Right atrium auricular region (tissue), 2 donors: Measurements from ENCODE around the gene ZMAT5. TPM values are rescaled to one million over a fixed set of nuclear protein-coding genes. Genes with fewer than 3 reads are reported as not detected.

Experiments
- DNase-seq: peaks from one replicate; pipeline ENCODE4 v3.0.0-alpha.2; 2019; ENCODE audit warnings: low spot score
- H3K27ac ChIP-seq, 2 donors: fragments of 200-600 bp; sonication (generic); 1 replicate in 1 of 2; 2 replicates in 1 of 2; pipeline ENCODE4 v1.5.1; 2016 to 2019
- H3K27me3 ChIP-seq, 2 donors: fragments of 200-600 bp; sonication (generic); one replicate each; pipeline versions ENCODE4 v1.5.1 to v1.6.0; 2017 to 2019
- H3K36me3 ChIP-seq: fragments of 200-600 bp; sonication (generic); one replicate; pipeline ENCODE4 v1.5.1; 2016
- H3K4me1 ChIP-seq, 2 donors: fragments of 200-600 bp; sonication (generic); one replicate each; pipeline versions ENCODE4 v1.5.1 to v1.6.0; 2017 to 2019
- H3K4me3 ChIP-seq, 2 donors: fragments of 200-600 bp; sonication (generic); 1 replicate in 1 of 2; 2 replicates in 1 of 2; pipeline ENCODE4 v1.5.1; 2017 to 2019; ENCODE audit warnings: mild to moderate bottlenecking in 1 of 2, moderate library complexity in 1 of 2
- H3K9me3 ChIP-seq, 2 donors: fragments of 200-600 bp; sonication (generic); one replicate each; pipeline ENCODE4 v1.5.1; 2019
- total RNA-seq, 2 donors: library from RNA; depleted of rRNA; stranded (reverse); fragments of >200 nt; gene quantifications; one replicate each; pipeline ENCODE4 v1.1.0, GENCODE V29; 2016
- TF ChIP-seq, protein P1 (sequence below), 2 donors: fragments of 200-600 bp; sonication (generic); IDR thresholded peaks; one replicate each; pipeline ENCODE4 v1.5.1; 2019; ENCODE audit warnings: antibody characterized with exemption in 2 of 2

ZMAT5 gene
- total RNA-seq, 2 donors from 2014 or later: 17.0 to 22.9 TPM

DNA sequence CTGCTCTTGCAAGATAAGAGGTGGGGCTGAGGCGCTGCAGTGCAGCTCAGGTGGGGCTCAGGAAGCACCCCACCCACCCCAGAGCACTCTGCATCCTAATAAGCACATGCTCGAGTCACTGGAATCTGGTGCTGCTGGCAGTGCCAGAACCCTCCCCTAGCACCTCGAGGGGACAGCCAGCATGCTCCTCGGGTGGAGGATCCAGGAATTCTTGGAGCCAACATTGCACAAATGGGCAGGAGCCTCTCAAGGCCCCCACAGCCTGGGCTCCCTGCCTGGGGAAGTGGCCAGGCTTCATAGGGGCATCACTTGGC lies 74.5 kb downstream of the ZMAT5 start:
- DNase-seq: no peak
- Histone ChIP-seq H3K4me1 (no peaks in the 10 kb centered on the region), H3K36me3 (peaks cover 13% of the 10 kb centered on the region), H3K27ac (no peak overlapping the region), H3K4me3 (no peak overlapping the region), H3K27me3 (no peaks in the 10 kb centered on the region), H3K9me3 (no peaks in the 10 kb centered on the region)
- TF ChIP-seq, protein P1, sequence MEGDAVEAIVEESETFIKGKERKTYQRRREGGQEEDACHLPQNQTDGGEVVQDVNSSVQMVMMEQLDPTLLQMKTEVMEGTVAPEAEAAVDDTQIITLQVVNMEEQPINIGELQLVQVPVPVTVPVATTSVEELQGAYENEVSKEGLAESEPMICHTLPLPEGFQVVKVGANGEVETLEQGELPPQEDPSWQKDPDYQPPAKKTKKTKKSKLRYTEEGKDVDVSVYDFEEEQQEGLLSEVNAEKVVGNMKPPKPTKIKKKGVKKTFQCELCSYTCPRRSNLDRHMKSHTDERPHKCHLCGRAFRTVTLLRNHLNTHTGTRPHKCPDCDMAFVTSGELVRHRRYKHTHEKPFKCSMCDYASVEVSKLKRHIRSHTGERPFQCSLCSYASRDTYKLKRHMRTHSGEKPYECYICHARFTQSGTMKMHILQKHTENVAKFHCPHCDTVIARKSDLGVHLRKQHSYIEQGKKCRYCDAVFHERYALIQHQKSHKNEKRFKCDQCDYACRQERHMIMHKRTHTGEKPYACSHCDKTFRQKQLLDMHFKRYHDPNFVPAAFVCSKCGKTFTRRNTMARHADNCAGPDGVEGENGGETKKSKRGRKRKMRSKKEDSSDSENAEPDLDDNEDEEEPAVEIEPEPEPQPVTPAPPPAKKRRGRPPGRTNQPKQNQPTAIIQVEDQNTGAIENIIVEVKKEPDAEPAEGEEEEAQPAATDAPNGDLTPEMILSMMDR (IDR thresholded peaks at IDR 0.05): no peak

DNA sequence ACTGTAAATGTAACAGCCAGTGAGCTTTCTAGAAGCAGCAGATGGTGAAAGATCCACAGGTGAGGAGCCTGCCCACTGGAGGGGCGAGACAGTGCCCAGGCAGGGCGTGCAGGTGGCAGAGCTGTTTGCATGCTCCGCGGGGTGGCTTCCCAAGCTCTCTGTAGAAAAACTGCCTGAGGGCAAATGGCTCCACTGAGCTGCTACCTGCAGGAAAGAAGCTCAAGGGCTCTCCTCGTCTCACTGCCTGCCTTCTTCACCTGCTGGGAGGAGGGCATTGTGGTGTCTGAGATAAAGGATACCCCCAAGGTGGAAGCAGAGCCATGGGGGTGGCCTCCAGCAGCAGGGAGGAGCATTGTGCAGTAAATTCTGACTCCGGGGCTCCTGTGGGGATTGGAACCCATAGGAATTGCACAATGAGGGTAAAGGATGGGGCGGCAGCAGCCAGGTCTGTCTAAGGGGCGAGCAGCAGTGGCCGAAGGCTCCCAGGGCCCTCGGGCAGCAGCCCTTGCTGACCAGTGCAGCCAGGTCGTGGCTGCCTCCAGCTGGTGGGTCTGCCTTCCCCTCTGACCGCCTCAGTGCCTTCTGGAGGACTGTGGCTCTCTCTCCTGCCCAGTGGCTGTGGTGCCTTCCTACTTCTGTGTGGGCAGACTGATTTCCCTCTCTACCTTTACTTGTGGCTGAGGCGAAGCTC lies 75.0 kb downstream of the ZMAT5 start:
- no peak overlapping the region for H3K27ac ChIP-seq
- H3K36me3 ChIP-seq: peaks cover 13% of the 10 kb centered on the region
- no peak overlapping the region for H3K4me3 ChIP-seq
- no peak for DNase-seq
- H3K4me1 ChIP-seq: no peaks in the 10 kb centered on the region
- no peaks in the 10 kb centered on the region for H3K27me3 ChIP-seq
- TF ChIP-seq, protein P1 (IDR thresholded peaks at IDR 0.05): no peak
- no peaks in the 10 kb centered on the region for H3K9me3 ChIP-seq

DNA sequence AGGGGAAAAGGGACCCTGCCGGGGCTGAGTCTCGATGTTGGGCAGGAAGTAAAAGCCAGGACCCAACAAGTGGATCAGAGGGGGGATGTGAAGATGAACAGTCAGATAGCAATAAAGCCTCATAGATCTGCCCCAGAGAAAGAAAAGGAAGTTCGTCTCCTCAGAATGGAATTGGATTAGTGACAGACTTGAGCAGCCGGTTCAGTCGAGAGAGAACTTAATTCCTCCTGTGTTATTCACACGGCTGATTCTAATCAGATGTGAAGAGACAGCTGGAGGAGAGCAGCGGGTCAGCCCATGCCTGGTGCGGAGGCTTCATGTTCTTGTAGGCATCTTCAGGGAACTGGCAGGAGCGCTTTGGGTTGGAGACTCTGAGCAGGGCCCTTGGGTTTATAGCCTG lies 76.3 kb downstream of the ZMAT5 start:
- Histone ChIP-seq H3K27me3 (no peaks in the 10 kb centered on the region), H3K27ac (no peak overlapping the region), H3K36me3 (peaks cover 9% of the 10 kb centered on the region), H3K4me1 (no peaks in the 10 kb centered on the region), H3K9me3 (no peaks in the 10 kb centered on the region), H3K4me3 (no peak overlapping the region)
- TF ChIP-seq, protein P1 (IDR thresholded peaks at IDR 0.05): no peak
- DNase-seq: no peak

DNA sequence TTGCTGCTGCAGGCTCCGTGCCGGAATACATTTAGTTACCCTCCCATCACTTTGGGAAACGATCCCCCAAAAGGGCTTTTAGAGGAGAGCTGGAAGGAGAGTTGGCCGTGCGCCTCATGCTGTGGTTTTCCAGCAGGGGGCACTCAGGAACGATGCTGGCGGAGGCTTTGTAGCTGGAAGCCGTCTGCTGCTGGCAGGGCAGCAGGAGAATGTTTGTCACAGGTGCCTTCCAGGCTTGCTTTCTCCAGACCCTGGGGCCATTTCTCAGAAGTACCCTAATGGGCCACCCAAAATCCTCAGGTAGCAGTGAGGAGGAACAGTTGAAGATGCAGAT lies 77.0 kb downstream of the ZMAT5 start:
- Histone ChIP-seq H3K27ac (no peak overlapping the region), H3K27me3 (no peaks in the 10 kb centered on the region), H3K4me3 (no peak overlapping the region), H3K36me3 (peaks cover 3% of the 10 kb centered on the region), H3K9me3 (no peaks in the 10 kb centered on the region), H3K4me1 (no peaks in the 10 kb centered on the region)
- TF ChIP-seq, protein P1 (IDR thresholded peaks at IDR 0.05): peak; percentile 52 to 80
- no peak for DNase-seq

DNA sequence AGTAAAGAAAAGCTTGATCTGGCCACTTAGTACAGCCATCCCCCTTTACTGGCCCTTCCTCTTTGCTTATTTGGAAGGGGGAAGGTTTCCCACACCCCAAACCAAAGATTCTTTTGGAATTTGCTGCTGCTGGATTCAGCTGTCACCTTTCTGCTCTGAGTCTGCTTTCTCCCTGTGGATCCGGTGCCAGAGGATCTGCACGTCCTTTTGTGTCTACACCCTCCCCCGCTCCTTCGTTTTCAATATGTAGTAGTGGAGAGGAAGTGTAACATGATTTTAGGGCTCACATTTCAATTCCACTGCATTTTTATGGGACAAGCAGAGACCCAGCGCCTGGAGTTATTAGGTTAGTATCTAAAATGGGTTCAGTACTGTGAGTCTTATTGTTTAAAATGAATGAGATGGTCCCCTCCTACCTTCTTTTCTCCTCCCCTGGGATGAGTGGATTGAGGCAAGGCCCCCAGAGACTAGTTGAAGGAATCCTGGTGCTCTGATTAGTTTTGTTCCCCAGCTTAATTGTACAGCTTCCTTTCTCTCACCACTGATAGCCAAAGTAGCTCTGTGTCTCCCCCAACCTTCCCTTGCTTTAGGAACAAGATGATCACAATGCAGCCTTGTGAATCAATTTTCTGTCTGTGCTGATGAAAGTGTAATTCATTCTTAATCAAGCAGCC lies 77.5 kb downstream of the ZMAT5 start:
- TF ChIP-seq, protein P1 (IDR thresholded peaks at IDR 0.05): no peak
- no peaks in the 10 kb centered on the region for H3K27me3 ChIP-seq
- no peak for DNase-seq
- H3K36me3 ChIP-seq: no peaks in the 10 kb centered on the region
- no peak overlapping the region for H3K4me3 ChIP-seq
- H3K27ac ChIP-seq: no peak overlapping the region
- no peaks in the 10 kb centered on the region for H3K4me1 ChIP-seq
- no peaks in the 10 kb centered on the region for H3K9me3 ChIP-seq

DNA sequence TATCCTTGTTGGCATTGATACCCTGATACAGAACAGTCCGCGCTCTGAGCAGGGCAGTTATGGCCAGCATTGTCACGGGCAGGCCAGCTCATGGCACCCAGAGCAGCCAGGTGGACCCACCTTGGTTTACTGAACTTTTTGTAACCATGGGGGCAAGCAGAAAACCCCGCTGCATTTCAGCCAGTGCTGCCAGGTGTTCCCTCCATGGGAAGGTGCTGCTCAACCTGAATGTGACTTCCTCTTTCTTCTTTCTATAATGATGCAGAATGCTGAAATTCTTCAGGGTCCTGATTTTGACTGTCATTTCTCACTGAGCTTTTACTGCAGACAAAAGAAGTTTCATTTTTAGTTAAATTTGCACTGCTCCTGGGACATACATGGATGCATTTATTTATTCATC lies 82.6 kb downstream of the ZMAT5 start:
- Histone ChIP-seq H3K27ac (no peak overlapping the region), H3K36me3 (peaks cover 28% of the 10 kb centered on the region), H3K4me1 (no peaks in the 10 kb centered on the region), H3K9me3 (no peaks in the 10 kb centered on the region), H3K4me3 (no peak overlapping the region), H3K27me3 (no peaks in the 10 kb centered on the region)
- DNase-seq: no peak
- TF ChIP-seq, protein P1 (IDR thresholded peaks at IDR 0.05): no peak
